OCI-LY1 (cell line): ENCODE results near the gene RNF13.

Experiments
- EZH2 ChIP-seq: fragments of 200-600 bp; sonication (generic), shearing (Covaris generic); IDR thresholded peaks from 2 replicates; pipeline ENCODE4 v1.8.0; 2017; ENCODE audit warnings: borderline replicate concordance, mixed run types, mild to moderate bottlenecking, antibody characterized with exemption, low read length, moderate library complexity, mixed read lengths
- TF ChIP-seq, protein P1 (sequence below): fragments of 200-600 bp; sonication (generic), shearing (Covaris generic); IDR thresholded peaks from 2 replicates; pipeline ENCODE4 v1.5.1; 2017; ENCODE audit warnings: mild to moderate bottlenecking, antibody characterized with exemption, low read length, moderate library complexity, mixed read lengths

DNA sequence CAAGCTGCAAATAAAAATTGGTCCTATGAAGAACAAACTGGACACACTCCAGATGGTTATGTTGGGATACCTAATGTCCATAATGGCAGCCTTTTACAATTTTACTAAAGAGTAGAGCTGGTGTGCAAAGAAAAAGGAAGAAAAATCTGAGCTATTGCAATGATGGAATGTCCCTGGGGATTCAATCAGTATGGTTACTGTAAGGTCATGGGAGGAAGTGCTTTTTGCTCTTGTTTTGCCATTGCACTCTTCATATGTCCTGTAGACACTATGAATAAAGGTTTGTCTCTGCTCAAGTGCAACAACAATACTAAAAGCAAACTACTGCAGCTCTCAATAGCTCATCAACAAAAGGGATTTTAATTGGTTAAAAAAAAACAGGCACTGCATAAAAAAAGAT, 152.3 kb downstream of the RNF13 start:
- TF ChIP-seq, protein P1, sequence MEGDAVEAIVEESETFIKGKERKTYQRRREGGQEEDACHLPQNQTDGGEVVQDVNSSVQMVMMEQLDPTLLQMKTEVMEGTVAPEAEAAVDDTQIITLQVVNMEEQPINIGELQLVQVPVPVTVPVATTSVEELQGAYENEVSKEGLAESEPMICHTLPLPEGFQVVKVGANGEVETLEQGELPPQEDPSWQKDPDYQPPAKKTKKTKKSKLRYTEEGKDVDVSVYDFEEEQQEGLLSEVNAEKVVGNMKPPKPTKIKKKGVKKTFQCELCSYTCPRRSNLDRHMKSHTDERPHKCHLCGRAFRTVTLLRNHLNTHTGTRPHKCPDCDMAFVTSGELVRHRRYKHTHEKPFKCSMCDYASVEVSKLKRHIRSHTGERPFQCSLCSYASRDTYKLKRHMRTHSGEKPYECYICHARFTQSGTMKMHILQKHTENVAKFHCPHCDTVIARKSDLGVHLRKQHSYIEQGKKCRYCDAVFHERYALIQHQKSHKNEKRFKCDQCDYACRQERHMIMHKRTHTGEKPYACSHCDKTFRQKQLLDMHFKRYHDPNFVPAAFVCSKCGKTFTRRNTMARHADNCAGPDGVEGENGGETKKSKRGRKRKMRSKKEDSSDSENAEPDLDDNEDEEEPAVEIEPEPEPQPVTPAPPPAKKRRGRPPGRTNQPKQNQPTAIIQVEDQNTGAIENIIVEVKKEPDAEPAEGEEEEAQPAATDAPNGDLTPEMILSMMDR, result no peak
- TF ChIP-seq EZH2, result no peak
